HCT116 (cell line): Measurements from ENCODE around the gene TNN. TPM values are rescaled to one million over a fixed set of nuclear protein-coding genes. Genes with fewer than 3 reads are reported as not detected.

Source experiments
- ATAC-seq: fragments of 200-7000 bp; cut with Tn5 transposase; 2 replicates; pipeline ENCODE4 v1.9.1; 2020; ENCODE audit warnings: mild to moderate bottlenecking, moderate library complexity
- BruUV-seq: library from RNA; stranded (reverse); fragments of 400-500 nt; replicated peaks from 2 replicates; lab custom pipeline; 2021; lab: Mats Ljungman, UMichigan
- CTCF ChIA-PET: fragments of 300-600 bp; sonication (Branson Sonifier 250); formaldehyde crosslinking; loops from one replicate; lab custom pipeline; 2021; ENCODE audit warnings: antibody characterized with exemption; lab: Charles Lee
- POLR2A ChIA-PET: fragments of 300-600, 350-600 bp; sonication (Branson Sonifier 250); formaldehyde crosslinking; loops from one replicate; lab custom pipeline; 2021; ENCODE audit warnings: antibody characterized with exemption; lab: Charles Lee
- RAD21 ChIA-PET, 2 experiments: fragments of 300-600 bp; sonication (Branson Sonifier 250); formaldehyde crosslinking; loops; one replicate each; lab custom pipeline; 2023; ENCODE audit warnings: low total read pairs in 2 of 2; ENCODE audit not compliant: uncharacterized antibody in 2 of 2, unreplicated experiment in 2 of 2, low non-redundant PET in 1 of 2; lab: Charles Lee
- DNase-seq: peaks from one replicate; pipeline ENCODE4 v3.0.0-alpha.2; 2010; ENCODE audit warnings: low read depth, low spot score
- H2AFZ ChIP-seq: fragments of 200-600 bp; shearing (Covaris generic), sonication (generic); 2 replicates; pipeline ENCODE4 v1.6.1; 2017; ENCODE audit warnings: low read depth, mixed run types, mixed read lengths, antibody characterized with exemption, low read length; ENCODE audit not compliant: poor library complexity, severe bottlenecking
- H3K27ac ChIP-seq: 2 replicates; pipeline ENCODE4 v1.5.1; 2012; ENCODE audit warnings: low read depth, low read length
- H3K27me3 ChIP-seq: fragments of 200-600 bp; sonication (generic); 2 replicates; pipeline ENCODE4 v1.6.1; 2016; ENCODE audit warnings: mixed run types, low read length, mixed read lengths; ENCODE audit not compliant: insufficient read depth
- H3K36me3 ChIP-seq, 2 experiments: fragments of 200-500 bp in 1 of 2; fragments of 200-600 bp in 1 of 2; sonication (Bioruptor generic) in 1 of 2; sonication (generic) in 1 of 2; 2 replicates each; pipeline versions ENCODE4 v1.5.1 to v1.6.1; 2014 to 2016; ENCODE audit warnings: low read length in 2 of 2, inconsistent platforms in 1 of 2, mixed read lengths in 1 of 2, mixed run types in 1 of 2; ENCODE audit not compliant: insufficient read depth in 2 of 2, control insufficient read depth in 1 of 2
- H3K4me1 ChIP-seq, 2 experiments: fragments of 200-600 bp in 1 of 2; sonication (generic) in 1 of 2; 2 replicates each; pipeline versions ENCODE4 v1.5.1 to v1.6.1; 2012 to 2017; ENCODE audit warnings: low read length in 2 of 2, inconsistent platforms in 1 of 2, mild to moderate bottlenecking in 1 of 2, mixed read lengths in 1 of 2, mixed run types in 1 of 2, moderate library complexity in 1 of 2; ENCODE audit not compliant: insufficient read depth in 2 of 2, control insufficient read depth in 1 of 2
- H3K4me2 ChIP-seq: fragments of 200-600 bp; sonication (generic); 2 replicates; pipeline ENCODE4 v1.6.1; 2017; ENCODE audit warnings: mixed run types, low read length, mixed read lengths
- H3K4me3 ChIP-seq, 2 experiments: fragments of 200-600 bp in 1 of 2; sonication (generic) in 1 of 2; replicated peaks in 1 of 2; 2 replicates each; pipeline ENCODE4 v1.5.1; 2011 to 2016; ENCODE audit warnings: low read length in 2 of 2, control low read depth in 1 of 2, low read depth in 1 of 2, mild to moderate bottlenecking in 1 of 2, mixed read lengths in 1 of 2, mixed run types in 1 of 2
- H3K79me2 ChIP-seq: fragments of 200-600 bp; sonication (generic); 2 replicates; pipeline ENCODE4 v1.6.1; 2017; ENCODE audit warnings: mild to moderate bottlenecking, mixed run types, low read length, moderate library complexity, mixed read lengths; ENCODE audit not compliant: insufficient read depth
- H3K9ac ChIP-seq: fragments of 200-600 bp; sonication (generic); 2 replicates; pipeline ENCODE4 v1.6.1; 2016; ENCODE audit warnings: low read length, mixed read lengths
- H3K9me2 ChIP-seq: fragments of 200-600 bp; sonication (generic), shearing (Covaris generic); 2 replicates; pipeline ENCODE4 v1.6.1; 2017; ENCODE audit warnings: mixed run types, mild to moderate bottlenecking, moderate library complexity; ENCODE audit not compliant: insufficient read depth
- H3K9me3 ChIP-seq, 2 experiments: fragments of 200-500 bp in 1 of 2; fragments of 200-600 bp in 1 of 2; sonication (Bioruptor generic) in 1 of 2; sonication (generic) in 1 of 2; 2 replicates each; pipeline ENCODE4 v1.6.1; 2014 to 2017; ENCODE audit warnings: low read length in 2 of 2, mixed read lengths in 2 of 2, inconsistent platforms in 1 of 2, low read depth in 1 of 2, mild to moderate bottlenecking in 1 of 2, mixed run types in 1 of 2, moderate library complexity in 1 of 2; ENCODE audit not compliant: control insufficient read depth in 1 of 2, insufficient read depth in 1 of 2
- H4K20me1 ChIP-seq: fragments of 200-600 bp; sonication (generic), shearing (Covaris generic); 2 replicates; pipeline ENCODE4 v1.6.1; 2017; ENCODE audit warnings: mixed run types, mild to moderate bottlenecking, moderate library complexity; ENCODE audit not compliant: insufficient read depth
- CBX3 ChIP-seq: IDR thresholded peaks from 2 replicates; pipeline ENCODE4 v1.6.1; 2012; ENCODE audit warnings: low read depth
- CEBPB ChIP-seq: IDR thresholded peaks from 2 replicates; pipeline ENCODE4 v1.6.1; 2012; ENCODE audit warnings: low read depth
- EGR1 ChIP-seq: IDR thresholded peaks from 2 replicates; pipeline ENCODE4 v1.6.1; 2012; ENCODE audit warnings: low read depth
- EZH2phosphoT487 ChIP-seq: fragments of 200-600 bp; IDR thresholded peaks from 2 replicates; pipeline ENCODE4 v1.6.1; 2018; ENCODE audit warnings: antibody characterized with exemption, borderline replicate concordance
- FOSL1 ChIP-seq: IDR thresholded peaks from 2 replicates; pipeline ENCODE4 v1.6.1; 2012; ENCODE audit warnings: low read depth
- JUND ChIP-seq: IDR thresholded peaks from 2 replicates; pipeline ENCODE4 v1.6.1; 2012
- POLR2AphosphoS5 ChIP-seq: IDR thresholded peaks from 2 replicates; pipeline ENCODE4 v1.6.1; 2011; ENCODE audit warnings: mild to moderate bottlenecking, low read depth, low read length, moderate library complexity
- RAD21 ChIP-seq: IDR thresholded peaks from 2 replicates; pipeline ENCODE4 v1.6.1; 2012; ENCODE audit warnings: low read depth, mild to moderate bottlenecking
- SIN3A ChIP-seq: IDR thresholded peaks from 2 replicates; pipeline ENCODE4 v1.6.1; 2012; ENCODE audit warnings: low read depth
- SRF ChIP-seq: IDR thresholded peaks from 2 replicates; pipeline ENCODE4 v1.6.1; 2012; ENCODE audit warnings: low read depth
- TCF7L2 ChIP-seq: IDR thresholded peaks from 2 replicates; pipeline ENCODE4 v1.7.0; 2011; ENCODE audit warnings: borderline replicate concordance, inconsistent platforms; ENCODE audit not compliant: insufficient read depth, insufficient read length; ENCODE audit errors: extremely low read depth
- YY1 ChIP-seq: IDR thresholded peaks from 2 replicates; pipeline ENCODE4 v1.6.1; 2011; ENCODE audit warnings: low read length, low read depth, moderate library complexity, mild to moderate bottlenecking; ENCODE audit not compliant: insufficient replicate concordance; ENCODE audit errors: extremely low read depth
- ZFX ChIP-seq: fragments of 450-650 bp; IDR thresholded peaks from 2 replicates; pipeline ENCODE4 v1.6.1; 2017
- intact Hi-C: fragments of 100-400 bp; cut with micrococcal nuclease; formaldehyde crosslinking; loops from 2 replicates; pipeline ENCODE4 v1.10.0; 2022
- total RNA-seq: library from RNA; stranded (reverse); gene quantifications from one replicate; pipeline ENCODE4 v1.2.1, GENCODE V29; 2021; ENCODE audit not compliant: unreplicated experiment
- TF ChIP-seq, protein P1 (sequence below): IDR thresholded peaks from 2 replicates; pipeline ENCODE4 v1.6.1; 2012; ENCODE audit warnings: low read depth
- TF ChIP-seq, protein P2 (sequence below): IDR thresholded peaks from 2 replicates; pipeline ENCODE4 v1.6.1; 2011; ENCODE audit warnings: mild to moderate bottlenecking, low read length, moderate library complexity; ENCODE audit not compliant: insufficient replicate concordance; ENCODE audit errors: extremely low read depth
- TF ChIP-seq, protein P3 (sequence below): IDR thresholded peaks from 2 replicates; pipeline ENCODE4 v1.6.1; 2012
- TF ChIP-seq, protein P4 (sequence below), 3 experiments: fragments of 200-600 bp in 1 of 3; sonication (generic) in 1 of 3; IDR thresholded peaks in 2 of 3; conservative IDR thresholded peaks in 1 of 3; 2 replicates each; pipeline ENCODE4 v1.5.1; 2012 to 2017; ENCODE audit warnings: low read depth in 2 of 3, low read length in 2 of 3, antibody characterized with exemption in 1 of 3, borderline replicate concordance in 1 of 3, control low read depth in 1 of 3, mild to moderate bottlenecking in 1 of 3, mixed read lengths in 1 of 3, mixed run types in 1 of 3, moderate library complexity in 1 of 3; ENCODE audit not compliant: insufficient read depth in 1 of 3

The TNN gene
- total RNA-seq, 1 experiment from 2014 or later = not detected

DNA sequence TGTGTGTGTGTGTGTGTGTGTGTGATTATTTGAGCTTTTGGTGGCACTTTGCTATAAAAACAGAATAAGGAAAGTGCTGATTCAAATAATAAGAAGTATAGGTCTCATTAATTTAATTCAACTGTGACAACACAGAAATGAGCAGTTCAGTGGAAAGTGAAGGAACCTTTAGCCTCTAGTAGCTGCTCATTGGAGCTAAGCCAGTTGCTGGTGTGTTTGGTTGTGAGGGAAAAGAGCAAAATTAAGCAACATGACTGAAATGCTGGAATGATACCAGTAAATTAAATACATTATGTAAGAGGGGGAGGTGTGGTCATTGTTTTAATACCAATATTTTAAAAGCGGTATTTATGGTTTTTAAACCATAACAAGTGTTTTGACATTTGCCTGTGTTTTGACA is 69.7 kb downstream of the TNN start:
- no peaks in the 10 kb centered on the region for H3K9me3 ChIP-seq
- H3K4me3 ChIP-seq = no peak overlapping the region
- DNase-seq = no peak
- no peaks in the 10 kb centered on the region for H4K20me1 ChIP-seq
- intact Hi-C loops = no loop called here
- H3K27me3 ChIP-seq = peaks cover 7% of the 10 kb centered on the region
- POLR2A ChIA-PET = no interaction called here
- no peak for ATAC-seq
- TF ChIP-seq, protein P1, sequence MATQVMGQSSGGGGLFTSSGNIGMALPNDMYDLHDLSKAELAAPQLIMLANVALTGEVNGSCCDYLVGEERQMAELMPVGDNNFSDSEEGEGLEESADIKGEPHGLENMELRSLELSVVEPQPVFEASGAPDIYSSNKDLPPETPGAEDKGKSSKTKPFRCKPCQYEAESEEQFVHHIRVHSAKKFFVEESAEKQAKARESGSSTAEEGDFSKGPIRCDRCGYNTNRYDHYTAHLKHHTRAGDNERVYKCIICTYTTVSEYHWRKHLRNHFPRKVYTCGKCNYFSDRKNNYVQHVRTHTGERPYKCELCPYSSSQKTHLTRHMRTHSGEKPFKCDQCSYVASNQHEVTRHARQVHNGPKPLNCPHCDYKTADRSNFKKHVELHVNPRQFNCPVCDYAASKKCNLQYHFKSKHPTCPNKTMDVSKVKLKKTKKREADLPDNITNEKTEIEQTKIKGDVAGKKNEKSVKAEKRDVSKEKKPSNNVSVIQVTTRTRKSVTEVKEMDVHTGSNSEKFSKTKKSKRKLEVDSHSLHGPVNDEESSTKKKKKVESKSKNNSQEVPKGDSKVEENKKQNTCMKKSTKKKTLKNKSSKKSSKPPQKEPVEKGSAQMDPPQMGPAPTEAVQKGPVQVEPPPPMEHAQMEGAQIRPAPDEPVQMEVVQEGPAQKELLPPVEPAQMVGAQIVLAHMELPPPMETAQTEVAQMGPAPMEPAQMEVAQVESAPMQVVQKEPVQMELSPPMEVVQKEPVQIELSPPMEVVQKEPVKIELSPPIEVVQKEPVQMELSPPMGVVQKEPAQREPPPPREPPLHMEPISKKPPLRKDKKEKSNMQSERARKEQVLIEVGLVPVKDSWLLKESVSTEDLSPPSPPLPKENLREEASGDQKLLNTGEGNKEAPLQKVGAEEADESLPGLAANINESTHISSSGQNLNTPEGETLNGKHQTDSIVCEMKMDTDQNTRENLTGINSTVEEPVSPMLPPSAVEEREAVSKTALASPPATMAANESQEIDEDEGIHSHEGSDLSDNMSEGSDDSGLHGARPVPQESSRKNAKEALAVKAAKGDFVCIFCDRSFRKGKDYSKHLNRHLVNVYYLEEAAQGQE = no peak
- TF ChIP-seq SIN3A (no peak), POLR2AphosphoS5 (no peak), SRF (no peak), TCF7L2 (no peak), YY1 (no peak), CBX3 (no peak), FOSL1 (no peak), RAD21 (no peak), EGR1 (no peak), EZH2phosphoT487 (no peak), JUND (no peak), ZFX (no peak), CEBPB (no peak)
- TF ChIP-seq, protein P2, sequence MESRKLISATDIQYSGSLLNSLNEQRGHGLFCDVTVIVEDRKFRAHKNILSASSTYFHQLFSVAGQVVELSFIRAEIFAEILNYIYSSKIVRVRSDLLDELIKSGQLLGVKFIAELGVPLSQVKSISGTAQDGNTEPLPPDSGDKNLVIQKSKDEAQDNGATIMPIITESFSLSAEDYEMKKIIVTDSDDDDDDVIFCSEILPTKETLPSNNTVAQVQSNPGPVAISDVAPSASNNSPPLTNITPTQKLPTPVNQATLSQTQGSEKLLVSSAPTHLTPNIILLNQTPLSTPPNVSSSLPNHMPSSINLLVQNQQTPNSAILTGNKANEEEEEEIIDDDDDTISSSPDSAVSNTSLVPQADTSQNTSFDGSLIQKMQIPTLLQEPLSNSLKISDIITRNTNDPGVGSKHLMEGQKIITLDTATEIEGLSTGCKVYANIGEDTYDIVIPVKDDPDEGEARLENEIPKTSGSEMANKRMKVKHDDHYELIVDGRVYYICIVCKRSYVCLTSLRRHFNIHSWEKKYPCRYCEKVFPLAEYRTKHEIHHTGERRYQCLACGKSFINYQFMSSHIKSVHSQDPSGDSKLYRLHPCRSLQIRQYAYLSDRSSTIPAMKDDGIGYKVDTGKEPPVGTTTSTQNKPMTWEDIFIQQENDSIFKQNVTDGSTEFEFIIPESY = no peak
- TF ChIP-seq, protein P3, sequence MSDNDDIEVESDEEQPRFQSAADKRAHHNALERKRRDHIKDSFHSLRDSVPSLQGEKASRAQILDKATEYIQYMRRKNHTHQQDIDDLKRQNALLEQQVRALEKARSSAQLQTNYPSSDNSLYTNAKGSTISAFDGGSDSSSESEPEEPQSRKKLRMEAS = no peak
- TF ChIP-seq, protein P4, sequence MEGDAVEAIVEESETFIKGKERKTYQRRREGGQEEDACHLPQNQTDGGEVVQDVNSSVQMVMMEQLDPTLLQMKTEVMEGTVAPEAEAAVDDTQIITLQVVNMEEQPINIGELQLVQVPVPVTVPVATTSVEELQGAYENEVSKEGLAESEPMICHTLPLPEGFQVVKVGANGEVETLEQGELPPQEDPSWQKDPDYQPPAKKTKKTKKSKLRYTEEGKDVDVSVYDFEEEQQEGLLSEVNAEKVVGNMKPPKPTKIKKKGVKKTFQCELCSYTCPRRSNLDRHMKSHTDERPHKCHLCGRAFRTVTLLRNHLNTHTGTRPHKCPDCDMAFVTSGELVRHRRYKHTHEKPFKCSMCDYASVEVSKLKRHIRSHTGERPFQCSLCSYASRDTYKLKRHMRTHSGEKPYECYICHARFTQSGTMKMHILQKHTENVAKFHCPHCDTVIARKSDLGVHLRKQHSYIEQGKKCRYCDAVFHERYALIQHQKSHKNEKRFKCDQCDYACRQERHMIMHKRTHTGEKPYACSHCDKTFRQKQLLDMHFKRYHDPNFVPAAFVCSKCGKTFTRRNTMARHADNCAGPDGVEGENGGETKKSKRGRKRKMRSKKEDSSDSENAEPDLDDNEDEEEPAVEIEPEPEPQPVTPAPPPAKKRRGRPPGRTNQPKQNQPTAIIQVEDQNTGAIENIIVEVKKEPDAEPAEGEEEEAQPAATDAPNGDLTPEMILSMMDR (IDR thresholded peaks at IDR 0.05 in 2 of 3, conservative IDR thresholded peaks at IDR 0.05 in 1 of 3; ENCODE audit: borderline replicate concordance in 1 of 3, insufficient read depth in 1 of 3, low read depth in 2 of 3, low read length in 2 of 3) = no peak
- TF ChIP-seq, all 23 proteins: peak for 0
- Histone ChIP-seq H3K4me1 (peaks cover 0 to 3% of the 10 kb centered on the region in 2 experiments; a peak in 1 of 4 replicates), H3K9ac (no peak overlapping the region), H3K27ac (no peak overlapping the region), H2AFZ (no peak overlapping the region), H3K79me2 (no peaks in the 10 kb centered on the region), H3K36me3 (no peaks in the 10 kb centered on the region), H3K4me2 (no peak overlapping the region), H3K9me2 (no peaks in the 10 kb centered on the region)
- ChIA-PET RAD21 (no interaction called here), CTCF (interaction anchor here (0.9 to 2.7 kb wide), 3 partner anchors 9 to 15 kb away, joined by 3 to 8 read pairs (median 4); no protein-coding TSS in a partner anchor)
- no TSS peak for BruUV-seq
